Measurements from ENCODE around the gene FBXW12. TPM values are rescaled to one million over a fixed set of nuclear protein-coding genes. Genes with fewer than 3 reads are reported as not detected.

Gene FBXW12
- total and polyA plus RNA-seq, 3 donors from 2014 or later: 0.81 to 2.0 (median 0.98) TPM

DNA sequence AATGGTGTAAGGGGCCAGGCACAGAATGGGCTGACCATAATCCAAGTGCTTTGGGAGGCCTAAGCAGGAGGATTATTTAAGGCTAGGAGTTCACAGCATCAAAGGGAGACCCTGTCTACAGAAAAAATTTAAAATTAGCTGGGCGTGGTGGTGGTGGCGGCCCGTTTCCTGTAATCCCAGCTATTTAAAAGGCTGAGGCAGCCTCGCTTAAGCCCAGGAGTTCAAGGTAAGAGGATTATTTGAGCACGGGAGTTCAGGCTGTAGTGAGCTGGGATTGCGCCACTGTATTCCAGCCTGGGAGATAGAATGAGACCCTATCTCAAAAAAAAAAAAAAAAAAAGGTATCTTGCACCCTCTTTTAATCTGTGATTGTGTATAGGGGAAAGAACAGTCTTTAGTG lies 69.9 kb downstream of the FBXW12 start:
- Histone ChIP-seq H3K4me1 (peaks cover 23% of the 10 kb centered on the region), H3K27ac (no peak overlapping the region), H3K9me3 (no peaks in the 10 kb centered on the region), H3K4me3 (no peak overlapping the region), H3K36me3 (ENCODE audit: low read depth, missing control alignments) (no peaks in the 10 kb centered on the region), H3K27me3 (no peaks in the 10 kb centered on the region)
- 68 to 78% methylated on average over 6 of the region's 6 CpGs for WGBS, 2 donors
- intact Hi-C loops (cut with DNase I; ENCODE audit: low total_unique reads): no loop called here
- no peak for TF ChIP-seq POLR2A (IDR thresholded peaks at IDR 0.05)
- TF ChIP-seq, protein P1, sequence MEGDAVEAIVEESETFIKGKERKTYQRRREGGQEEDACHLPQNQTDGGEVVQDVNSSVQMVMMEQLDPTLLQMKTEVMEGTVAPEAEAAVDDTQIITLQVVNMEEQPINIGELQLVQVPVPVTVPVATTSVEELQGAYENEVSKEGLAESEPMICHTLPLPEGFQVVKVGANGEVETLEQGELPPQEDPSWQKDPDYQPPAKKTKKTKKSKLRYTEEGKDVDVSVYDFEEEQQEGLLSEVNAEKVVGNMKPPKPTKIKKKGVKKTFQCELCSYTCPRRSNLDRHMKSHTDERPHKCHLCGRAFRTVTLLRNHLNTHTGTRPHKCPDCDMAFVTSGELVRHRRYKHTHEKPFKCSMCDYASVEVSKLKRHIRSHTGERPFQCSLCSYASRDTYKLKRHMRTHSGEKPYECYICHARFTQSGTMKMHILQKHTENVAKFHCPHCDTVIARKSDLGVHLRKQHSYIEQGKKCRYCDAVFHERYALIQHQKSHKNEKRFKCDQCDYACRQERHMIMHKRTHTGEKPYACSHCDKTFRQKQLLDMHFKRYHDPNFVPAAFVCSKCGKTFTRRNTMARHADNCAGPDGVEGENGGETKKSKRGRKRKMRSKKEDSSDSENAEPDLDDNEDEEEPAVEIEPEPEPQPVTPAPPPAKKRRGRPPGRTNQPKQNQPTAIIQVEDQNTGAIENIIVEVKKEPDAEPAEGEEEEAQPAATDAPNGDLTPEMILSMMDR (IDR thresholded peaks at IDR 0.05): no peak
- DNase-seq: no peak

Small RNA genes within 50 kb of the gene (small RNA-seq; reads per million reads assigned to genes)
- 0 reads per million in 2 donors for gene RN7SL321P

Other genes starting within 250 kb of the FBXW12 start
- gene CDC25A, start 183.8 kb upstream of the FBXW12 start, total RNA-seq: 10 to 100 TPM; 46.3 to 51.6 TPM
- gene CDC25A, start 183.8 kb upstream of the FBXW12 start, polyA plus RNA-seq (ENCODE audit: insufficient read depth, low read depth, low replicate concordance): 29.3 TPM
- 1 to 10 TPM; 1.4 to 1.7 TPM for gene CAMP, start 148.7 kb upstream of the FBXW12 start, total RNA-seq
- gene CAMP, start 148.7 kb upstream of the FBXW12 start, polyA plus RNA-seq (ENCODE audit: insufficient read depth, low read depth, low replicate concordance): 2.8 TPM
- 10 to 100 TPM; 20.9 to 36.8 TPM for gene ZNF589, start 131.1 kb upstream of the FBXW12 start, total RNA-seq
- 16.0 TPM for gene ZNF589, start 131.1 kb upstream of the FBXW12 start, polyA plus RNA-seq (ENCODE audit: insufficient read depth, low read depth, low replicate concordance)
- gene NME6, start 70.9 kb upstream of the FBXW12 start, total RNA-seq: 10 to 100 TPM; 28.6 to 36.5 TPM
- 19.2 TPM for gene NME6, start 70.9 kb upstream of the FBXW12 start, polyA plus RNA-seq (ENCODE audit: insufficient read depth, low read depth, low replicate concordance)
- not detected for gene SPINK8, start 38.6 kb upstream of the FBXW12 start, total RNA-seq
- gene SPINK8, start 38.6 kb upstream of the FBXW12 start, polyA plus RNA-seq (ENCODE audit: insufficient read depth, low read depth, low replicate concordance): not detected
- gene PLXNB1, start 57.9 kb downstream of the FBXW12 start, total RNA-seq: 10 to 100 TPM; 70.2 to 79.2 TPM
- 41.5 TPM for gene PLXNB1, start 57.9 kb downstream of the FBXW12 start, polyA plus RNA-seq (ENCODE audit: insufficient read depth, low read depth, low replicate concordance)
- 10 to 100 TPM; 11.7 to 16.0 TPM for gene CCDC51, start 67.9 kb downstream of the FBXW12 start, total RNA-seq
- gene CCDC51, start 67.9 kb downstream of the FBXW12 start, polyA plus RNA-seq (ENCODE audit: insufficient read depth, low read depth, low replicate concordance): 16.0 TPM
- gene TMA7, start 68.0 kb downstream of the FBXW12 start, total RNA-seq: 100 to 1,000 TPM; 380 to 393 TPM
- gene TMA7, start 68.0 kb downstream of the FBXW12 start, polyA plus RNA-seq (ENCODE audit: insufficient read depth, low read depth, low replicate concordance): 425 TPM
- 10 to 100 TPM; 25.0 to 26.3 TPM for gene ATRIP, start 74.5 kb downstream of the FBXW12 start, total RNA-seq
- gene ATRIP, start 74.5 kb downstream of the FBXW12 start, polyA plus RNA-seq (ENCODE audit: insufficient read depth, low read depth, low replicate concordance): 56.5 TPM
- gene SHISA5, start 132.0 kb downstream of the FBXW12 start, total RNA-seq: 100 to 1,000 TPM; 101 to 146 TPM
- gene SHISA5, start 132.0 kb downstream of the FBXW12 start, polyA plus RNA-seq (ENCODE audit: insufficient read depth, low read depth, low replicate concordance): 117 TPM
- 100 to 1,000 TPM; 134 to 136 TPM for gene PFKFB4, start 184.6 kb downstream of the FBXW12 start, total RNA-seq
- gene PFKFB4, start 184.6 kb downstream of the FBXW12 start, polyA plus RNA-seq (ENCODE audit: insufficient read depth, low read depth, low replicate concordance): 57.3 TPM
- gene UCN2, start 191.6 kb downstream of the FBXW12 start, total RNA-seq: 1 to 10 TPM in 1 of 2 donors, under 1 TPM in 1; 0.87 to 1.2 TPM
- gene UCN2, start 191.6 kb downstream of the FBXW12 start, polyA plus RNA-seq (ENCODE audit: insufficient read depth, low read depth, low replicate concordance): 0.86 TPM
- gene COL7A1, start 223.1 kb downstream of the FBXW12 start, total RNA-seq: 10 to 100 TPM; 34.1 to 39.1 TPM
- gene COL7A1, start 223.1 kb downstream of the FBXW12 start, polyA plus RNA-seq (ENCODE audit: insufficient read depth, low read depth, low replicate concordance): 19.9 TPM
- gene UQCRC1, start 237.4 kb downstream of the FBXW12 start, total RNA-seq: 100 to 1,000 TPM; 282 to 287 TPM
- 281 TPM for gene UQCRC1, start 237.4 kb downstream of the FBXW12 start, polyA plus RNA-seq (ENCODE audit: insufficient read depth, low read depth, low replicate concordance)
- 10 to 100 TPM in 1 of 2 donors, 1 to 10 TPM in 1; 8.7 to 14.8 TPM for gene TMEM89, start 249.6 kb downstream of the FBXW12 start, total RNA-seq
- 16.1 TPM for gene TMEM89, start 249.6 kb downstream of the FBXW12 start, polyA plus RNA-seq (ENCODE audit: insufficient read depth, low read depth, low replicate concordance)

Measured in testis (tissue), 3 donors.